GM12873 (cell line): ENCODE measurements around the gene USP8.

ENCODE experiments used
- TF ChIP-seq, protein P1 (sequence below): IDR thresholded peaks from 2 replicates; pipeline ENCODE4 v1.5.1; 2012; ENCODE audit warnings: low read depth, mild to moderate bottlenecking, moderate library complexity, low read length, control low read depth; ENCODE audit not compliant: insufficient read depth; ENCODE audit errors: missing control alignments

The USP8 gene

DNA sequence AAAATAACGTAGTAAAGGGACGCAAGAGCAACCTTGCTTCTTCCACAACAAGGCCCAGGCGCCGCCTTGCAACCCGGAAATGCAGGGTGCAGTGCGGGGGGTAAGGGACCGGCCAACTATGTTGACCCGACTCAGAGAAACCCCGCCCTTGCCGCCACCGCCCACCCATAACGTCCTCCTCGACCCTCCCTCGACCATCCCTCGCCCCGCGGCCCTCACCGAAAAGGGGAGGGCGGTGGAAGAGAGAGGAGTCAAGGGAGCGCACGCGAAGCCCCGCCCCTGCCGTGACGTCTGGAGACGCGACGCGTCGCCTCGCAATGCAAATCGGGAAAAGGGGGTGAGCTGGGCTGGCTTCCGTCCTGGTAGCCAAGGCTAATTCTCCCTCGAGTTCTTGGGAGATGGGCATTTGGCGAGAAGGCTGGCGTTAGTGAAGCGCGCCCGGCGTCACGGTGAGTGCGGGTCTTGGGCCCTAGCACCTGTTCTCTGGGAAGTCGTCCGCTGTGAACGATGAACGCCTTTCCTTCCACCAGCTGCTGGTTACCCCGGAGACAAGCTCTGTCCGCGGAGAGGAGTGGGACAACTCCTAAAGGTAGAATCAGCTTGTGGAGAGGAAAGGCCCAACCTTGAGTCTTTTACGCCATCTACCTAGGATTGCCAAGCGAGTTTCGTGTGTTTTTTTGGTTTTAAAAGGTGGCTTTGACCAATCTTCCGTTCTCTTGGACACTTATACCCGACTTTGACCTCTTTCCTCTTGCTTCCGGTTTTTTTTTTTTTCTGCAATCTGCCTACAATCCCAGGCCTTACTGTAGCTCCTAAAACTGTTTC is at the start of gene USP8:
TSS of gene USP8 (plus strand) at position 340 of the 825 bp plus-strand sequence. CDS start 14,669 bp downstream, outside the sequence.
- TF ChIP-seq, protein P1, sequence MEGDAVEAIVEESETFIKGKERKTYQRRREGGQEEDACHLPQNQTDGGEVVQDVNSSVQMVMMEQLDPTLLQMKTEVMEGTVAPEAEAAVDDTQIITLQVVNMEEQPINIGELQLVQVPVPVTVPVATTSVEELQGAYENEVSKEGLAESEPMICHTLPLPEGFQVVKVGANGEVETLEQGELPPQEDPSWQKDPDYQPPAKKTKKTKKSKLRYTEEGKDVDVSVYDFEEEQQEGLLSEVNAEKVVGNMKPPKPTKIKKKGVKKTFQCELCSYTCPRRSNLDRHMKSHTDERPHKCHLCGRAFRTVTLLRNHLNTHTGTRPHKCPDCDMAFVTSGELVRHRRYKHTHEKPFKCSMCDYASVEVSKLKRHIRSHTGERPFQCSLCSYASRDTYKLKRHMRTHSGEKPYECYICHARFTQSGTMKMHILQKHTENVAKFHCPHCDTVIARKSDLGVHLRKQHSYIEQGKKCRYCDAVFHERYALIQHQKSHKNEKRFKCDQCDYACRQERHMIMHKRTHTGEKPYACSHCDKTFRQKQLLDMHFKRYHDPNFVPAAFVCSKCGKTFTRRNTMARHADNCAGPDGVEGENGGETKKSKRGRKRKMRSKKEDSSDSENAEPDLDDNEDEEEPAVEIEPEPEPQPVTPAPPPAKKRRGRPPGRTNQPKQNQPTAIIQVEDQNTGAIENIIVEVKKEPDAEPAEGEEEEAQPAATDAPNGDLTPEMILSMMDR, result no peak

DNA sequence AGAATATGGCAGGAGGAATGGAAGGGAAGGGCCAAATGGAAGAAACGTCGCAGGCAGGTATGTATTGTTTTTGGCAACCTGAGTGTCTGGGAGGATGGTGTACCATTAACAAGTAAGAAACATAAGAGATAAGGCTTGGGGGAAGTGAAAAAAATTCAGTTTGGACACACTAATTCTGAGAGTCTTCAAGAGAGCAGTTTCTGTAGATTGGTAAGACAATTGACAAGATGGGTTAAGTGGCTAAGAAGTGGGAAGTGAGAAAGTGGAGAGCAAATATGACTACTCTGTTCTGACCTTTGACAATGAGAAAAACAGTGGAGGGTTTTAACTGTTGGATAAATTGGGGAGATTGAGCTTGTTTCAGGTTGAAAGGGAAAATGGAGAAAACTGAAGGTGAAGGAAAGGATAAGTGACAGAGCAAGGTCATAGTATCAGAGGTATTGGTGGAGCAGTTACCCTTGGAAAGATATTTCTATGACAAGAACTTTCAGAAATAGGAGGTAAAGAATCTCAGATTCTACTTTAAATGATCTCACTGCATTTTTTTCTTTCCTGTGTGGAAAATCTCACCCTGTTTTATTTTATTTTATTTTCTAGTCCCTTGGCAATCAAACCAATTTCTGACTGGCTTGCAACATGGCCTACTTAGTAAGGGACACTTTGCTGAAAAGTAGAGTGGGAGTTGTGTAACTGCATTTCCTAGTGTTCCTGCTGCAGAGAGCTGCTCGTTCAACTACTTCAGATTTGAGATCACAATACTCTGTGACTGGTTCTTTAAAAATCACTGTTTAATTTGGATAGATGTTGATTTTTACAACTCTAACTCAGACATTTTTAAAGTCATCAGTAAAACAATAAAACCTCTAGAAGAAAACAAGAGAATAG is 46.1 kb upstream of the USP8 start:
- TF ChIP-seq, protein P1, result no peak

DNA sequence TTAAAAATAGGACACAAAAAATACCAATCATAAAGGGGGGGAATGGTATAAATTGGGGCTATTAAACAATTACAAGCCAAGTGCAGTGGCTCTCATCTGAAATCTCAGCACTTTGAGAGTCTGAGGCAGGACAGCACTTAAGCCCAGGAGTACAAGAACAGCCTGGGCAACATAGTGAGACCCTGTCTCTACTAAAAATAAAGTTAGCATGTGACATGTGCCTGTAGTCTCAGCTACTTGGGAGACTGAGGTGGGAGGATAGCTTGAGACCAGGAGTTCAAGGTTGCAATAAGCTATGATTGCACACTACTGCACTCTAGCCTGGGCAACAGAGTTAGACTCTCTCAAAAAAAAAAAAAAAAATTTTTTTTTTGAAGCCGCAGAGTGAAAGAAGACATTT is 45.4 kb upstream of the USP8 start:
- TF ChIP-seq, protein P1, result no peak

DNA sequence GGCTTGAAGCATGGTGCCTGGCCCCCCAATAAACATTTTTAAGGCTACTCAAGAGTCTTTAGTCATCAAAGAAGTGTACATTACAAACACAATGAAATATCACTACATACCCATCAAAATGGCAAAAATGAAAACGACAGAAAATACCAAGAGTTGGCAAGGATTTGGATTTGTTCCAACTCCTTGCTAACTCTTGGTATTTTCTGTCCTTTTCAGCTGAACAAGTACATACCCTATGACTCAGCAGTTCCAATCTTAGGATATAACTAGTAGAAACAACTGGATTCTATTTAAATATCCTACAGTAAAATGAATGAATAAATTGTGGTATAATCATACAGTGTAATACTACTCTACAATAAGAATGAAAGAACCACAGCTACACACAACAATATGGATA is 44.1 kb upstream of the USP8 start:
- TF ChIP-seq, protein P1, result no peak

DNA sequence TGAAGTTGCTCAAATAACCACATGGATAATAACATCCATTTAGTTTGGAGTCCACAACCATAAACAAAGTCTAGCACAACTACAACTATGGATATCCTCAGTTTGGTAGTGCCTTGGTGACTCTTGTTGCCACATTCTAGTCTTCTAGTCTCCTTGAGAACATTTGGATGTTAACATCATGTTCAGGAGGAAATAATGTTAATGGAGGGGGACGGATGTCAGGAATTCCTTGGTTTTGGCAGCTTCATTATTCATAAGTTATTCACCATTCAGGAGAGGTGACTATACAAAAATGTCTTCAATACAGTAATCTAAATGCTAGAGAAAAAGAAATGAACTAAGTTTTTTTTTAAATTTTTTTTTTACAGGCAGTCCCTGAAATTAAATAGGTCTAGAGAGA is 42.8 kb upstream of the USP8 start:
- TF ChIP-seq, protein P1, result no peak

DNA sequence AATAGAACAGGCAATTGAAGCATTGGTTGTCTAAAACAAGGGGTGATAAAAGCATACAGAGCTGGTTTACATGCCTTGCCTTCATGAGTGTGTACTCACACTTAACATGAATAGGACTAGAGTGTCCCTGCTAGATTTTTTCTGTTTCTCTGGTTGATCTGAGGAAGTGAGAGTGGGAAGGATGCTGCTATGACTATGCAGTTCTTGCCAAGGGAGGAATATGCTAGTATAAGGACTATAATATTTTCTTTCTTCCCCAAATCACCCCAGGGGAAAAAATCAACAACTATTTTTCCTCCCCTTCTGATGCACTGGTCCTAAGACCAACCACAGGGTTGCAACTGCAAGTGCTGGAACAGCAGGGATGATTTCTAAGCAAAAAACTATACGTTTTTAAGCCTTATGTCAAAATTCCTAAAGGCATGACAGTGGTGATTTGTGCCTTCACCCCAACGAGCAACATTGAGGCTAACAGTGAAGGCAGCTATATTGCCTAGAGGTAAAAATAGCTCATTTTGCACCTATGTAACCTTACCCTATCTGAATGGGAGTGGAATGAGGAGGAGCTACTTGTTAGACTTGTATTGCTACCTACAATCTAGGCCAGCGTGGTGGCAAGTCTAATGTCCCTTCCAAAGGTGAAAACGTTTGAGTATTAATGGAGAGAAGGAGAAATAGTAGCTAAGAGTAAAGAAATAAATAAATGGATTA is 33.5 kb upstream of the USP8 start:
- TF ChIP-seq, protein P1, result no peak
